ENCODE results near the gene TJP3. TPM values are rescaled to one million over a fixed set of nuclear protein-coding genes. Genes with fewer than 3 reads are reported as not detected.

Gene TJP3
- total and polyA plus RNA-seq, 8 donors = 31.9 to 204 (median 94.1) TPM

GRCh38 chr19:3698386-3698950, 9.7 kb upstream of the TJP3 start:
- 10 to 56% (median 46%) methylated on average over 5 to 12 of the region's 12 CpGs for WGBS, 5 donors
- TF ChIP-seq EP300 (IDR thresholded peaks at IDR 0.05) (no peak), CTCF (IDR thresholded peaks at IDR 0.05) (no peak), POLR2AphosphoS5 (IDR thresholded peaks at IDR 0.05) (no peak), POLR2A (IDR thresholded peaks at IDR 0.05) (no peak)
- Histone ChIP-seq H3K9me3 (no peaks in the 10 kb centered on the region), H3K4me3 (peak overlapping the region; percentile 95 to 99 (median 96)), H3K27me3 (no peaks in the 10 kb centered on the region), H3K36me3 (peaks cover 0 to 20% (median 14%) of the 10 kb centered on the region in 4 donors), H3K27ac (peak overlapping the region in 4 of 5 donors; percentile 66 to 95 (median 88)), H3K4me1 (peaks cover 15 to 62% (median 42%) of the 10 kb centered on the region in 4 donors)
- intact Hi-C loops (cut with DNase I; ENCODE audit: low total_unique reads) = no loop called here
- DNase-seq = no peak

GRCh38 chr19:3698974-3699740, 9.0 kb upstream of the TJP3 start:
- WGBS, 5 donors = 2 to 4% (median 3%) methylated on average over 20 to 34 of the region's 34 CpGs
- TF ChIP-seq CTCF (IDR thresholded peaks at IDR 0.05) (no peak), POLR2A (IDR thresholded peaks at IDR 0.05) (no peak), EP300 (IDR thresholded peaks at IDR 0.05) (no peak), POLR2AphosphoS5 (IDR thresholded peaks at IDR 0.05) (no peak)
- H3K27ac ChIP-seq = peak overlapping the region; percentile 66 to 95 (median 83)

GRCh38 chr19:3699741-3700241, 8.4 kb upstream of the TJP3 start:
- H3K4me1 ChIP-seq = peaks cover 15 to 50% (median 37%) of the 10 kb centered on the region in 4 donors
- intact Hi-C loops (cut with DNase I; ENCODE audit: low total_unique reads) = loop anchor here (5.0 kb wide), 1 partner anchor 32 kb away; no protein-coding TSS in a partner anchor
- peak overlapping the region; percentile 66 to 95 (median 83) for H3K27ac ChIP-seq
- no peaks in the 10 kb centered on the region for H3K9me3 ChIP-seq
- no peak for TF ChIP-seq POLR2AphosphoS5 (IDR thresholded peaks at IDR 0.05)
- no peak for TF ChIP-seq EP300 (IDR thresholded peaks at IDR 0.05)
- no peak for TF ChIP-seq CTCF (IDR thresholded peaks at IDR 0.05)
- TF ChIP-seq POLR2A (IDR thresholded peaks at IDR 0.05) = no peak
- peaks cover 0 to 2% (median 0%) of the 10 kb centered on the region in 3 donors for H3K27me3 ChIP-seq
- peak overlapping the region; percentile 95 to 99 (median 96) for H3K4me3 ChIP-seq
- DNase-seq = no peak
- H3K36me3 ChIP-seq = peaks cover 0 to 15% (median 13%) of the 10 kb centered on the region in 4 donors
- 0 to 1% (median 0%) methylated on average over 18 to 43 of the region's 43 CpGs for WGBS, 5 donors

More at GRCh38 chr19:3698974-3699740, 9.0 kb upstream of the TJP3 start:
- Histone ChIP-seq H3K4me3 (peak overlapping the region; percentile 95 to 99 (median 96)), H3K36me3 (peaks cover 0 to 20% (median 14%) of the 10 kb centered on the region in 4 donors), H3K9me3 (no peaks in the 10 kb centered on the region), H3K4me1 (peaks cover 15 to 55% (median 40%) of the 10 kb centered on the region in 4 donors), H3K27me3 (no peaks in the 10 kb centered on the region)
- peak in 1 of 2 donors; percentile 70 for DNase-seq
- intact Hi-C loops (cut with DNase I; ENCODE audit: low total_unique reads) = no loop called here
